HG03039 (cell line): Measurements from ENCODE around the gene UACA.

Experiments
- ATAC-seq: cut with Tn5 transposase; IDR thresholded peaks from one replicate; pipeline ENCODE4 v1.9.1; 2021; ENCODE audit warnings: mild to moderate bottlenecking, moderate library complexity; ENCODE audit not compliant: unreplicated experiment

Gene UACA

DNA sequence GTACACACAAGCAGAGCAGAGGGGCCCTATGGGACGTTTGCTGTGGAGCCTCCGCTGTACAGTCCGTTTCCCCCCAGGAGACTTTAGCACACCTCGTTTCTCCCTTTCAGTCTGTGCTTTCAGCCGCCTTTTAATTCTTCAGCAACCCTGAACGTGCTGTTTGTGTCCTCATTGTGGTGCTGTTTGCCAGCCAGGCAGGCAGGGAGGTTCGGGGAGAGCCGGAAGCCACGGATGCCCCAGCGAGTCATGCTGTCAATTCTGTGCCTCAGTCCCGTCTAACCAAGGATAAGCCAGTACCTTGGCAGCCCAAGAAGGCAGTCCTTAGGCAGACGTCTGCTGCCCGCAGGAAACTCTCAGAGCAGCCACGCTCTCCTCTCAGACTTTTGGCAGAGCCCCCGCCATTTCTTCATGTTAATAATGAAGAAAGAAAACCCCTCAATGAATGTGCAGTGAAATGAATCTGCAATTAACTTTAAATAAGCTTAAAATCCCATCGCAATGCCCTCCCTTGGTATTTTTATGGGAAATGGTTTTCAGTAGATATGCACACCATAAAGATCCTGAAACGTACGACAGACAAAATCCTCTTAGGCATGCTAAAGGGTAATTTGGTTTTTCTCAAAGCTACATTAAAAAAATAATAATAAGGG lies 158.6 kb downstream of the UACA start:
- ATAC-seq, result no peak
